Transverse colon (tissue), 3 donors: Measurements from ENCODE around the gene POU3F3.

ENCODE experiments used
- EP300 ChIP-seq: sonication (generic); formaldehyde crosslinking; IDR thresholded peaks from one replicate; pipeline ENCODE4 v1.6.1; 2017; ENCODE audit warnings: antibody characterized with exemption, low read depth
- POLR2A ChIP-seq: fragments of 450-650 bp; IDR thresholded peaks from one replicate; pipeline ENCODE4 v1.6.1; 2016; ENCODE audit warnings: antibody characterized with exemption, mild to moderate bottlenecking, moderate library complexity
- TF ChIP-seq, protein P1 (sequence below), 5 experiments: fragments of 200-600 bp in 3 of 5; fragments of 450-650 bp in 2 of 5; sonication (generic) in 3 of 5; IDR thresholded peaks; 1 replicate in 2 of 5; 2 replicates in 3 of 5; pipeline ENCODE4 v1.5.1; 2016 to 2017; ENCODE audit warnings: antibody characterized with exemption in 5 of 5, inconsistent platforms in 3 of 5, mild to moderate bottlenecking in 2 of 5, moderate library complexity in 1 of 5

DNA sequence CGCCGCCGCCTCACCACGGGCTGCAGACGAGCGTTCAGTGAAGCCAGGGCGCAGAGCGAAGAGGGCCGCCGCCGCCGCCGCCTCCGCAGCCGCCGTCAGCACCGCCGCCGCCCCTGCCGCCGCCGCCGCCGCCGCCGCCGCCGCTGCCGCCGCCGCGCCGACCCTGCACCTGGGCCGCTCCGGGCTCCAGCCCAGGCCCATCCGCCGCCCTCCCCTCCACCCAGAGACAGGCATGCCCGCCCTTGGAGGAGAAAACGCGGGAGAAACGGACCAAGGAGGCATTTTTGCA lies 3.0 kb downstream of the POU3F3 start:
- TF ChIP-seq, protein P1, sequence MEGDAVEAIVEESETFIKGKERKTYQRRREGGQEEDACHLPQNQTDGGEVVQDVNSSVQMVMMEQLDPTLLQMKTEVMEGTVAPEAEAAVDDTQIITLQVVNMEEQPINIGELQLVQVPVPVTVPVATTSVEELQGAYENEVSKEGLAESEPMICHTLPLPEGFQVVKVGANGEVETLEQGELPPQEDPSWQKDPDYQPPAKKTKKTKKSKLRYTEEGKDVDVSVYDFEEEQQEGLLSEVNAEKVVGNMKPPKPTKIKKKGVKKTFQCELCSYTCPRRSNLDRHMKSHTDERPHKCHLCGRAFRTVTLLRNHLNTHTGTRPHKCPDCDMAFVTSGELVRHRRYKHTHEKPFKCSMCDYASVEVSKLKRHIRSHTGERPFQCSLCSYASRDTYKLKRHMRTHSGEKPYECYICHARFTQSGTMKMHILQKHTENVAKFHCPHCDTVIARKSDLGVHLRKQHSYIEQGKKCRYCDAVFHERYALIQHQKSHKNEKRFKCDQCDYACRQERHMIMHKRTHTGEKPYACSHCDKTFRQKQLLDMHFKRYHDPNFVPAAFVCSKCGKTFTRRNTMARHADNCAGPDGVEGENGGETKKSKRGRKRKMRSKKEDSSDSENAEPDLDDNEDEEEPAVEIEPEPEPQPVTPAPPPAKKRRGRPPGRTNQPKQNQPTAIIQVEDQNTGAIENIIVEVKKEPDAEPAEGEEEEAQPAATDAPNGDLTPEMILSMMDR (IDR thresholded peaks at IDR 0.05) = no peak
- no peak for TF ChIP-seq EP300
- no peak for TF ChIP-seq POLR2A
